Endothelial cell of umbilical vein (primary cell): Measurements from ENCODE around the gene C17orf75. TPM values are rescaled to one million over a fixed set of nuclear protein-coding genes. Genes with fewer than 3 reads are reported as not detected.

Experiments
- BruUV-seq: library from RNA; stranded (reverse); fragments of 400-500 nt; replicated peaks from 2 replicates; lab custom pipeline; 2021; lab: Mats Ljungman, UMichigan
- CTCF ChIA-PET: fragments of 300-600, 350-600 bp; sonication (Branson Sonifier 250); formaldehyde crosslinking; loops from one replicate; lab custom pipeline; 2021; ENCODE audit warnings: antibody characterized with exemption, inconsistent platforms; lab: Charles Lee
- POLR2A ChIA-PET: fragments of 300-600, 350-600 bp; sonication (Branson Sonifier 250); formaldehyde crosslinking; loops from one replicate; lab custom pipeline; 2021; ENCODE audit warnings: antibody characterized with exemption, inconsistent platforms; lab: Charles Lee
- DNase-seq: peaks from one replicate; pipeline ENCODE4 v3.0.0-alpha.2; 2011; ENCODE audit warnings: low read depth, low spot score
- FAIRE-seq: peaks from 2 replicates; lab custom pipeline; 2011; peaks lifted over from hg19 to GRCh38; lab: Jason Lieb, UNC
- H2AFZ ChIP-seq: 2 replicates; pipeline ENCODE4 v1.6.0; 2012; ENCODE audit warnings: low read depth, low read length, control low read depth, inconsistent platforms
- H3K27ac ChIP-seq: 2 replicates; pipeline ENCODE4 v1.5.1; 2011; ENCODE audit warnings: low read depth, mild to moderate bottlenecking, control low read depth, low read length, moderate library complexity; ENCODE audit not compliant: insufficient read depth
- H3K27me3 ChIP-seq, 2 experiments: 2 replicates each; pipeline versions ENCODE4 v1.6.0 to v1.6.1; 2011; ENCODE audit warnings: low read length in 2 of 2, mixed read lengths in 1 of 2; ENCODE audit not compliant: control insufficient read depth in 2 of 2, insufficient read depth in 2 of 2
- H3K36me3 ChIP-seq, 2 experiments: 2 replicates in 1 of 2; 3 replicates in 1 of 2; pipeline ENCODE4 v1.5.1; 2011; ENCODE audit warnings: low read length in 2 of 2, mild to moderate bottlenecking in 1 of 2, moderate library complexity in 1 of 2; ENCODE audit not compliant: control insufficient read depth in 2 of 2, insufficient read depth in 2 of 2; ENCODE audit errors: extremely low read depth in 1 of 2
- H3K4me1 ChIP-seq: 3 replicates; pipeline ENCODE4 v1.5.1; 2011; ENCODE audit warnings: mild to moderate bottlenecking, low read length; ENCODE audit not compliant: control insufficient read depth, insufficient read depth; ENCODE audit errors: extremely low read depth
- H3K4me2 ChIP-seq: 2 replicates; pipeline ENCODE4 v1.6.1; 2011; ENCODE audit warnings: low read length, control low read depth, mixed read lengths; ENCODE audit not compliant: insufficient read depth
- H3K4me3 ChIP-seq, 3 experiments: fragments of 200-600 bp in 1 of 3; sonication (generic), shearing (Covaris generic) in 1 of 3; replicated peaks in 1 of 3; 2 replicates each; pipeline ENCODE4 v1.5.1; 2011 to 2016; ENCODE audit warnings: control low read depth in 3 of 3, low read length in 3 of 3, mild to moderate bottlenecking in 2 of 3, inconsistent platforms in 1 of 3, low read depth in 1 of 3, moderate library complexity in 1 of 3; ENCODE audit not compliant: insufficient read depth in 1 of 3
- H3K79me2 ChIP-seq: 2 replicates; pipeline ENCODE4 v1.6.0; 2012; ENCODE audit warnings: low read length, inconsistent platforms; ENCODE audit not compliant: control insufficient read depth, insufficient read depth
- H3K9ac ChIP-seq: replicated peaks from 2 replicates; pipeline ENCODE3; 2011; ENCODE audit warnings: low read length, control low read depth; ENCODE audit not compliant: insufficient read depth; ENCODE audit errors: extremely low read depth
- H3K9me1 ChIP-seq: replicated peaks from 3 replicates; pipeline ENCODE4 v1.6.0; 2011; ENCODE audit warnings: mild to moderate bottlenecking, low read length; ENCODE audit not compliant: control insufficient read depth, insufficient read depth; ENCODE audit errors: extremely low read depth
- H3K9me3 ChIP-seq: replicated peaks from 2 replicates; pipeline ENCODE4 v1.5.1; 2012; ENCODE audit warnings: low read length, inconsistent platforms; ENCODE audit not compliant: control insufficient read depth, insufficient read depth
- H4K20me1 ChIP-seq: replicated peaks from 2 replicates; pipeline ENCODE3; 2011; ENCODE audit warnings: mild to moderate bottlenecking, low read length; ENCODE audit not compliant: control insufficient read depth, insufficient read depth; ENCODE audit errors: extremely low read depth
- EZH2 ChIP-seq: IDR thresholded peaks from 2 replicates; pipeline ENCODE4 v1.6.1; 2012; ENCODE audit warnings: borderline replicate concordance, low read depth, mild to moderate bottlenecking, moderate library complexity, low read length, inconsistent platforms; ENCODE audit not compliant: severe bottlenecking
- FOS ChIP-seq: IDR thresholded peaks from 2 replicates; pipeline ENCODE4 v1.6.1; 2011; ENCODE audit warnings: mild to moderate bottlenecking, low read length, moderate library complexity, borderline replicate concordance; ENCODE audit not compliant: insufficient read depth
- GATA2 ChIP-seq: IDR thresholded peaks from 2 replicates; pipeline ENCODE4 v1.7.0; 2011; ENCODE audit warnings: low read depth, mild to moderate bottlenecking, moderate library complexity, mixed read lengths, low read length; ENCODE audit not compliant: insufficient read length, insufficient read depth
- JUN ChIP-seq: IDR thresholded peaks from 2 replicates; pipeline ENCODE4 v1.6.1; 2011; ENCODE audit warnings: borderline replicate concordance, low read depth; ENCODE audit not compliant: insufficient read length, insufficient read depth
- MYC ChIP-seq: IDR thresholded peaks from one replicate; pipeline ENCODE4 v1.6.1; 2011; ENCODE audit warnings: mild to moderate bottlenecking, low read depth, low read length
- POLR2A ChIP-seq: IDR thresholded peaks from 2 replicates; pipeline ENCODE4 v1.6.1; 2012; ENCODE audit warnings: low read depth, mild to moderate bottlenecking, control low read depth, low read length
- POLR2AphosphoS5 ChIP-seq: IDR thresholded peaks from 2 replicates; pipeline ENCODE4 v1.6.1; 2012; ENCODE audit warnings: low read depth, mild to moderate bottlenecking, control low read depth, low read length, moderate library complexity; ENCODE audit not compliant: insufficient read depth
- dilution Hi-C: fragments of 300-500 bp; cut with MboI; formaldehyde crosslinking; loops from one replicate; pipeline ENCODE4 v1.15.0; 2019; ENCODE audit warnings: low sequenced_read_pairs; ENCODE audit not compliant: extremely low pct_ligation_motif_present
- intact Hi-C: fragments of 100-400 bp; cut with micrococcal nuclease; formaldehyde crosslinking; loops from one replicate; pipeline ENCODE4 v1.10.0; 2022
- polyA plus RNA-seq, 4 experiments: library from polyadenylated mRNA; depleted of rRNA in 3 of 4; stranded (reverse) in 3 of 4; unstranded in 1 of 4; fragments of >200 nt; gene quantifications; 2 replicates each; pipeline versions ENCODE4 v1.2.1 to v1.2.3, GENCODE V29; 2011 to 2012; ENCODE audit warnings: missing spikeins in 1 of 4
- total RNA-seq: library from RNA; stranded (reverse); gene quantifications from 2 replicates; pipeline ENCODE4 v1.2.3, GENCODE V29; 2021
- TF ChIP-seq, protein P1 (sequence below): IDR thresholded peaks from 2 replicates; pipeline ENCODE4 v1.6.1; 2011; ENCODE audit not compliant: insufficient read depth, insufficient read length
- TF ChIP-seq, protein P2 (sequence below), 2 donors: IDR thresholded peaks; 1 replicate in 1 of 2; 2 replicates in 1 of 2; pipeline ENCODE4 v1.5.1; 2011; ENCODE audit warnings: low read length in 2 of 2, mild to moderate bottlenecking in 2 of 2, moderate library complexity in 2 of 2, control low read depth in 1 of 2, inconsistent platforms in 1 of 2, low read depth in 1 of 2; ENCODE audit not compliant: insufficient read depth in 1 of 2; ENCODE audit errors: extremely low read depth in 1 of 2

C17orf75 gene
- total and polyA plus RNA-seq, 2 donors (not counting 3 experiments of a cell fraction or from before 2014, with no cell fraction given) = 8.8 to 21.5 TPM

DNA sequence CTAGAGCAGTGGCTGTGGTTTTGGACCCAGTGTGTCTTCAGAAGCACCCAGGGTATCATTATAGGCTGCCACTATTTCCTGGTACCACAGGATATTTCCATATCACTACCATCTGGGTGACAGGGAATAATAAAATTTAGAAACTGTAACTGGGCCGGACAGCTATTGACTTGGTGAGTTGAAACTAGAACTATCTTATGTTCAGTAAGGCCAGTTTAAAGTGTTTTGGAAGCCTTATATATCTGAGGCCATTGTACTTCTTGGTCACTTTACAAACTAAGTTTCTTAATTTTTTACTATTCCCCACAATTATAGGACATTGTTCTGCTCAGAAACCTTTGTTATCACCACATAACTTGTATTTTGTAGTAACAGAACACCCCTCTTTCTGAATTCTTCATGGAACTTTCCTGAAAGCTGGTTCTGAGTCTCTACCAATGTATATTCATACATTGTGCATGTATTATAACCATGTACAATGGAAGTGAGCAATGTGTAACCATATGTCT lies 42.0 kb upstream of the C17orf75 start:
- H3K4me3 ChIP-seq = no peak overlapping the region
- no peak overlapping the region for H3K9ac ChIP-seq
- dilution Hi-C loops (no loop called here), intact Hi-C loops (no loop called here)
- no peak overlapping the region for H3K27ac ChIP-seq
- H3K36me3 ChIP-seq = peaks cover 4 to 20% of the 10 kb centered on the region in 2 experiments
- H3K9me1 ChIP-seq = no peaks in the 10 kb centered on the region
- H3K9me3 ChIP-seq = no peaks in the 10 kb centered on the region
- no peaks in the 10 kb centered on the region for H4K20me1 ChIP-seq
- BruUV-seq = no TSS peak
- no peaks in the 10 kb centered on the region for H3K27me3 ChIP-seq
- no peak overlapping the region for H3K4me2 ChIP-seq
- peaks cover 2% of the 10 kb centered on the region for H3K79me2 ChIP-seq
- no peak for DNase-seq
- CTCF ChIA-PET = interaction anchor here (0.7 kb wide), 1 partner anchor 43 kb away, joined by 3 read pairs; no protein-coding TSS in a partner anchor
- TF ChIP-seq, protein P1, sequence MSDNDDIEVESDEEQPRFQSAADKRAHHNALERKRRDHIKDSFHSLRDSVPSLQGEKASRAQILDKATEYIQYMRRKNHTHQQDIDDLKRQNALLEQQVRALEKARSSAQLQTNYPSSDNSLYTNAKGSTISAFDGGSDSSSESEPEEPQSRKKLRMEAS = no peak
- no peak for TF ChIP-seq MYC
- TF ChIP-seq, protein P2, sequence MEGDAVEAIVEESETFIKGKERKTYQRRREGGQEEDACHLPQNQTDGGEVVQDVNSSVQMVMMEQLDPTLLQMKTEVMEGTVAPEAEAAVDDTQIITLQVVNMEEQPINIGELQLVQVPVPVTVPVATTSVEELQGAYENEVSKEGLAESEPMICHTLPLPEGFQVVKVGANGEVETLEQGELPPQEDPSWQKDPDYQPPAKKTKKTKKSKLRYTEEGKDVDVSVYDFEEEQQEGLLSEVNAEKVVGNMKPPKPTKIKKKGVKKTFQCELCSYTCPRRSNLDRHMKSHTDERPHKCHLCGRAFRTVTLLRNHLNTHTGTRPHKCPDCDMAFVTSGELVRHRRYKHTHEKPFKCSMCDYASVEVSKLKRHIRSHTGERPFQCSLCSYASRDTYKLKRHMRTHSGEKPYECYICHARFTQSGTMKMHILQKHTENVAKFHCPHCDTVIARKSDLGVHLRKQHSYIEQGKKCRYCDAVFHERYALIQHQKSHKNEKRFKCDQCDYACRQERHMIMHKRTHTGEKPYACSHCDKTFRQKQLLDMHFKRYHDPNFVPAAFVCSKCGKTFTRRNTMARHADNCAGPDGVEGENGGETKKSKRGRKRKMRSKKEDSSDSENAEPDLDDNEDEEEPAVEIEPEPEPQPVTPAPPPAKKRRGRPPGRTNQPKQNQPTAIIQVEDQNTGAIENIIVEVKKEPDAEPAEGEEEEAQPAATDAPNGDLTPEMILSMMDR (IDR thresholded peaks at IDR 0.05; ENCODE audit: extremely low read depth in 1 of 2, insufficient read depth in 1 of 2, low read depth in 1 of 2, low read length in 2 of 2) = no peak
- no peak for TF ChIP-seq POLR2A
- no peak for TF ChIP-seq GATA2
- TF ChIP-seq POLR2AphosphoS5 = no peak
- no peak for TF ChIP-seq JUN
- no peak for TF ChIP-seq FOS
- TF ChIP-seq EZH2 = no peak
- no peak overlapping the region for H2AFZ ChIP-seq
- POLR2A ChIA-PET = no interaction called here
- FAIRE-seq = no peak
- no peaks in the 10 kb centered on the region for H3K4me1 ChIP-seq
